Activated CD4-positive, alpha-beta T cell treated with anti-CD3 and anti-CD28 coated beads for 48 hours (primary cell): ENCODE measurements around the gene ADAMTS16.

Experiments
- DNase-seq: peaks from one replicate; pipeline ENCODE4 v3.0.0-alpha.2; 2020

Gene ADAMTS16

GRCh38 chr5:5183189-5183699 lies 43.1 kb downstream of the ADAMTS16 start:
- DNase-seq, result no peak

GRCh38 chr5:5183933-5184332 lies 43.8 kb downstream of the ADAMTS16 start:
- DNase-seq, result no peak

GRCh38 chr5:5188376-5189050 lies 48.4 kb downstream of the ADAMTS16 start:
- DNase-seq, result no peak

GRCh38 chr5:5189051-5189430 lies 48.9 kb downstream of the ADAMTS16 start:
- DNase-seq, result no peak

GRCh38 chr5:5191906-5192305 lies 51.8 kb downstream of the ADAMTS16 start:
- DNase-seq, result no peak

- DNase-seq, result no peak
Measured at GRCh38 chr5:5192681-5193080, 52.6 kb downstream of the ADAMTS16 start.

- no peak for DNase-seq
Measured at GRCh38 chr5:5195128-5195918, 55.2 kb downstream of the ADAMTS16 start.

- DNase-seq, result no peak
Measured at GRCh38 chr5:5198135-5198534, 58.0 kb downstream of the ADAMTS16 start.

GRCh38 chr5:5198815-5199214 lies 58.7 kb downstream of the ADAMTS16 start:
- no peak for DNase-seq

- no peak for DNase-seq
Measured at GRCh38 chr5:5199495-5199894, 59.4 kb downstream of the ADAMTS16 start.

GRCh38 chr5:5200133-5200532 lies 60.0 kb downstream of the ADAMTS16 start:
- DNase-seq, result no peak

GRCh38 chr5:5202321-5202720 lies 62.2 kb downstream of the ADAMTS16 start:
- no peak for DNase-seq

- no peak for DNase-seq
Measured at GRCh38 chr5:5203451-5203850, 63.3 kb downstream of the ADAMTS16 start.

GRCh38 chr5:5207828-5208227 lies 67.7 kb downstream of the ADAMTS16 start:
- no peak for DNase-seq

GRCh38 chr5:5209089-5209488 lies 69.0 kb downstream of the ADAMTS16 start:
- DNase-seq, result no peak

- DNase-seq, result no peak
Measured at GRCh38 chr5:5209510-5210286, 69.6 kb downstream of the ADAMTS16 start.

GRCh38 chr5:5217371-5217770 lies 77.2 kb downstream of the ADAMTS16 start:
- DNase-seq, result no peak

- DNase-seq, result no peak
Measured at GRCh38 chr5:5218396-5218795, 78.3 kb downstream of the ADAMTS16 start.

- no peak for DNase-seq
Measured at GRCh38 chr5:5219541-5219940, 79.4 kb downstream of the ADAMTS16 start.

- DNase-seq, result no peak
Measured at GRCh38 chr5:5220901-5221631, 80.9 kb downstream of the ADAMTS16 start.

- DNase-seq, result no peak
Measured at GRCh38 chr5:5221724-5222123, 81.6 kb downstream of the ADAMTS16 start.

- no peak for DNase-seq
Measured at GRCh38 chr5:5231576-5231975, 91.4 kb downstream of the ADAMTS16 start.

GRCh38 chr5:5234912-5235311 lies 94.8 kb downstream of the ADAMTS16 start:
- no peak for DNase-seq
